NCI-H2107 treated with DMSO at 0.1 percent for 48 hours (cell line): ENCODE results near the gene DPH1.

Experiments used
- DNase-seq: peaks from one replicate; lab custom pipeline; 2025; ENCODE audit not compliant: unreplicated experiment; lab: John Stamatoyannopoulos, UW

Gene DPH1

GRCh38 chr17:2027528-2028233 lies 2.3 kb upstream of the DPH1 start:
- no peak for DNase-seq

- no peak for DNase-seq
These were observed 1.7 kb upstream of the DPH1 start for GRCh38 chr17:2028234-2028614.

GRCh38 chr17:2028737-2029136 lies 1.2 kb upstream of the DPH1 start:
- no peak for DNase-seq

GRCh38 chr17:2030779-2031163 lies 818 bp downstream of the DPH1 start:
- DNase-seq, result no peak

- DNase-seq, result no peak
These were observed 3.2 kb downstream of the DPH1 start for GRCh38 chr17:2033153-2033552.

- no peak for DNase-seq
These were observed 4.2 kb downstream of the DPH1 start for GRCh38 chr17:2034157-2034556.

GRCh38 chr17:2034806-2035540 lies 5.0 kb downstream of the DPH1 start:
- DNase-seq, result no peak

GRCh38 chr17:2035541-2036488 lies 5.9 kb downstream of the DPH1 start:
- DNase-seq, result no peak

GRCh38 chr17:2037155-2037554 lies 7.2 kb downstream of the DPH1 start:
- no peak for DNase-seq

GRCh38 chr17:2040219-2040827 lies 10.4 kb downstream of the DPH1 start:
- DNase-seq, result no peak

- no peak for DNase-seq
These were observed 11.1 kb downstream of the DPH1 start for GRCh38 chr17:2040942-2041560.

GRCh38 chr17:2041561-2042389 lies 11.8 kb downstream of the DPH1 start, which contains the start of gene OVCA2:
Gene OVCA2, plus strand, starts transcription at chr17:2042022. Its CDS starts 26 bp downstream, at chr17:2042048.
- DNase-seq, result peak; percentile 70

GRCh38 chr17:2042390-2042847 lies 12.5 kb downstream of the DPH1 start:
- DNase-seq, result no peak

- DNase-seq, result no peak
These were observed 13.0 kb downstream of the DPH1 start for GRCh38 chr17:2042933-2043332.

GRCh38 chr17:2043785-2044184 lies 13.8 kb downstream of the DPH1 start:
- no peak for DNase-seq

- no peak for DNase-seq
These were observed 14.4 kb downstream of the DPH1 start for GRCh38 chr17:2044263-2044894.

- no peak for DNase-seq
These were observed 17.6 kb downstream of the DPH1 start for GRCh38 chr17:2047590-2047989.

- DNase-seq, result no peak
These were observed 18.9 kb downstream of the DPH1 start for GRCh38 chr17:2048805-2049204.
